Brain pericyte (primary cell): ENCODE data around the gene PARD3B.

Experiments
- DNase-seq: peaks from one replicate; pipeline ENCODE4 v3.0.0-alpha.2; 2012; ENCODE audit warnings: low read depth, low spot score

The PARD3B gene

DNA sequence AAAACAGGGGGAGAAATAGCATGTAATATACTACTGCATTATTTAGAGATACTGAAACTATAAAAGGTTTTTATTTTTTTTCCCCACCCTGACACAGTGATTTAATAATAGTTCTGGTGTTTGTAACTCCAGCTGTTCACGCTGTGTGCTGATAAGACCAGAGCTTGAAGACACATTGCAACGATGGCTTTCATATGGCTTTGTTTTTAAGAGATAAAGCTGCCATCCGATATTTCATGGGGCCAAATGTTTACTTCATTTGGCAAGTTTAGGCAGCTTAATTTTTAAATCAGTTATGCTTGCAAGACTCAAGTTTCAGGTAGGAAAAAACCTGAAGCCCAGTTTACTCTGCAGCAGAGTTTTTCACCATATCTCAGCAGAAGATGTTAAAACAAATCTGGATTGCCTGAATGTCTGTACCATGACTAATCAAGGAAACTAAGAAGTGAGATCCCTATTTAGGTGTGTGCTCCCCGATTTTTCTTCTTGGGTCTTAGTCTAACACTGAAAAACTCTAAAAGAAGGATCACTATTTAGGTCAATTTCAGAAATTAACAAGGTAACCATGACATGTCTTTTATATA is 508.6 kb downstream of the PARD3B start:
- no peak for DNase-seq

DNA sequence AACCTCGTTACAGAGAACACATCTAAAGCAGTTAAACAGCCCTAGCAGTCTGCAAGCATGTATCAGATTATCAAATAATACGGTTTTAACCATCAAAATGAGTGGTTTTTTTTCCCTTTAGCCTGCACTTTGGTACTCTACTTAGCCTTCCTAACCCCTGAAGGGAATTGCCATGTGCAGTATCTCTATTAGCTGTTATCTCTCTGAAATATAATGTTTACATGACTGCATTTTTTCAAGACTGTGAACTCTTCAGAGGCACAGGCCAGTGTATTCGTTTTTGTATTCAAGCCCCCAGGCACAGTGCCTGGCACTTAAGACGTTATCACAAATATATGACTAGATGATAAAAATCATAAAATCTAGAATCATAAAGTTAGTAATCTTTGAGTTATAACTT is 509.5 kb downstream of the PARD3B start:
- no peak for DNase-seq

DNA sequence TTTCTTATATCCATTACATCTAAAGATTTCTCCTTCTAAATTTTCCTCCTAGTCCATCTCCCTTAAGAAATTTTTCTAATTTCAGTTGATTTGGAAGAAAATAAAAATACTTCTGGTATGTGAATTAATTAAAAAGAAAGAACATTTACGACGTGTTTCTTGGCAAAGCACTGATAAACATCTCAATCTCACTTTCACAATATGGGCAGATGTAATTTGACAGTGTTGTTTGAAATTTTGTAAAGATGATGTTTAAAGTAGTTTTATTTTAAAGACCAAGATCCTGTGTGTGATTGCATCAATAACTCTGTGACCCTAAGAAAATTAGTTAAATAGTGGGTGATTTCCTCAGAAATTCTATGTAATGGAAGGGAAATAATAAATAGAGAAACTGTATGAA is 510.0 kb downstream of the PARD3B start:
- no peak for DNase-seq

DNA sequence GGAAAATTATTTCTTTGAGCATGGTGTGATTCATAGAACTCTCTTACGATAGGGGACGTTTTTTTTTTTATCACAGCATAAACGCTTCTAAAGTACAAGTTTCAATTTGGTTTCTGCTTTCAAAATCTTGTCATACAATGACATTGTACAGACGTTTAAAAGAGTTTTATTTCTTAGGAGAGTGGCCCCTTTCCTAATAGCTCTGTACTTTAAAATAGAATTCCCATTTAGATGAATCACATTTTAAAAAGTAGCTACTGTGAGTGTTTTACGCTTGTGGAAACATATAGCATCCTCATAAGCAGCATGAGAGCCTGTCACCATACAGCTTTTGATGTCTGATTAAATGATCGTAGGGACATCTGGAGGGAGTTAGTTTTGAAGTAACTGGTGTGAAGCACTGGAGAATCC is 510.9 kb downstream of the PARD3B start:
- no peak for DNase-seq

DNA sequence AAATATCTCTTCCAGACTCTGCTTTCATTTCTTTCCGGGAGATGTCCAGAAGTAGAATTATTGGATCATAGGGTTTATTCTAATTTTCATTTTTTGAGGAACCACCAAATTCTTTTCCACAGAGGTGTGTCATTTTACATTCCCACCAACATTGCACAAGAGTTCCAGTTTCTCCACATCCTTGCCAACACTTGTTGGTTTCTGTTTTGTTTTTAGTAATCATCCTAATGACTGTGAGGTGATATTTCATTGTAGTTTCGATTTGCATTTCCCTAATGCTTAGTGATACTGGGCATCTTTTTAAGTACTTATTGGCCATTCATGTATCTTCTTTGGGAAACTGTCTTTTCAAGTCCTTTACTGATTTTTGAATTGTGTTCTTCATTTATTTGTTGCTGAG is 513.1 kb downstream of the PARD3B start:
- DNase-seq = no peak

DNA sequence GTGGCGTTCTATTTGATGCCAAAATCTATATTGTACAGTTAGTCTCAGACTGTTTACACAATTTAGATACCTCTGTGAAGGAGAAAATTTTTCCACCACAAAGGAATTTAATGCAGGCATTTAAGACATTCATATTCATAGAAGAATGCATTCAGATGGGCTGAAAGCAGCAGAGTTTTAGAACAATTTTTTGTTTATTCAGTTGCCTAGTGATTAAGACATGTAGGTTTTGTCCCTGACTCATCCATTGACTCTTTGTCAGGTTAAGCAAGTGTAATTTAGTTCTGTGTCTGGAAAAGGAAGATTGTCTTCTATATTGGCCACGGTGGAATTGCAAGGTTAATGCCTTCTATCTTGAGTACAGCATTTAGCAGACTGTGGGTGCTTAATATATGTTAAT is 515.0 kb downstream of the PARD3B start:
- no peak for DNase-seq

DNA sequence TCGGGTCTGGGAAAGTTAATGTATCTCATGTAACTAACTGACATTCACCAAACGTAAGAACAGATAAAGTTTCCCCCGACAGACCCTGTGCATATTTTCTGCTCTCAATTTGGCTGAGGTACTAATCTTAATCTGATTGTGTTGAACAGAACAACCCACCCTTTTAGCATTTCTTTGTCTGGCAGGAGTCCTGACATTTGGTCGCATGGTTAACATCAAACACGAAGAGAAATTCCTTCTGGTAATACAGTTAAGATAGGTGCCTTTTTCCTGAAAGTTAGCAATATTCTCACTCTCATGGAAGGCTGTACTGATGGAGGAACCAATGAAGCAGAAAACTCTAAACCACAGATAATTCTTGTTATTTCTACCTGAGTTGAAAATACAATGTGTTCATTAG is 520.8 kb downstream of the PARD3B start:
- DNase-seq = no peak

DNA sequence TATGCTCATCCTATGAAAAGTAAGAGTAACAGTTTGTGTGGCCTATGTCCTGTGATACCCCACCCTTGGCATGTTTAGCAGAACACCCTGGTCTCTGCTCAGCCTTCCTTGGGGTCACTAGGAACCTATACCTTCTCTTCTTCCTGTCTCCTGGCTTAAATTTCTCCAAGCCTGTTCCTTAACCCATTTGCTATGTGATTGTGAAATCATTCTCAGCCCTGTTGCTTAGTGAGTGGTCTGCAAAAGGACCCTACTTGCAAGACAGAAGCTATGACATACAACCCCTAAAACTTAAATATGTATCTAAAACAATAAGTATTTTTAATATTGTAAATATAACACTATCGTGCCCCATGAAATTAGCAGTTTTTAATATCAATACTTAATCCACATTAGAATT is 524.7 kb downstream of the PARD3B start:
- no peak for DNase-seq

DNA sequence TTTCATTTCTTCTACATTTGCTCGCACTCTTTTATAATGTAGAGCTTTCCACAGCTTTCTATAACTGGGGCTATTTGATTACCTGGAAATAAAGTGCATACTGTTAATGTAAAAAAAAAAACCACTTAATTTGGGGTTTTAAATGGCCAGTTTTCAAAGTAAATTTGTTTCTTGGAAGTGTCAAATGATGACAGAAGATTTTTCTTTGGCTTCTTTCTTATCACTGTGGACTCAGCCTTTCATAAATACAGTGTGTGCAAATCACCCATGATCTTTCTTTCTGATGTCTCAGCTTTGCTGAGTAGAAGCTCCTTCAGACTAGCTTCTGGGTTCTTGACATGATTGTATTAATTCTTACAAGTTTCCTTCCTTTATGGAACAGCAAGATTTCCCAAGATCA is 525.6 kb downstream of the PARD3B start:
- no peak for DNase-seq

DNA sequence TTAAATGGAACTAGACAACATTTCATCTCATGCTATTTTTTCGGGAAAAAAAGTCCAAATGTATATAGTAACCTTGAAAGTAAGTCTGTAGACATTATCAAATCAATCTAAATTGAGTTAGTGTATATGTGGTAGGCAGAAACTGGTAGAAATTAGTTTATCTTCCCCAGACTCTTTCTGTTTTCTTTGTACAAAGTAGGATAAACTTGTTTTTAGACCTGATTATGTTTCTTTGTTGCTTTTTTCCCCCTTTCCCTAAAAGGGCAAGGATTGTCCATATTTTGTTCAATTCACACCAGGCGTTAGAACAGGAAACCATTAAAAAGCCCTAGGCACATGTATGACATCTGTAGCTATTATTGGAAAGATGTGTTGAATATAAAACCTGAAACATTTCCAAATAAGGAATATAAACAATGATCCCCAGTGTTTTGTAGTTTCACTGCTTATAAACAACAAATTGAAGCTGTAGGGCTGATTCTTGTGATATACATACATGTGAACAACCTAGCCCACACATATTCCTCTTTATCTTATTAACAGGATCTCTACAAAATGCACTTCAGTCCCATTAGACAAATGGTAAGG is 528.3 kb downstream of the PARD3B start:
- no peak for DNase-seq

DNA sequence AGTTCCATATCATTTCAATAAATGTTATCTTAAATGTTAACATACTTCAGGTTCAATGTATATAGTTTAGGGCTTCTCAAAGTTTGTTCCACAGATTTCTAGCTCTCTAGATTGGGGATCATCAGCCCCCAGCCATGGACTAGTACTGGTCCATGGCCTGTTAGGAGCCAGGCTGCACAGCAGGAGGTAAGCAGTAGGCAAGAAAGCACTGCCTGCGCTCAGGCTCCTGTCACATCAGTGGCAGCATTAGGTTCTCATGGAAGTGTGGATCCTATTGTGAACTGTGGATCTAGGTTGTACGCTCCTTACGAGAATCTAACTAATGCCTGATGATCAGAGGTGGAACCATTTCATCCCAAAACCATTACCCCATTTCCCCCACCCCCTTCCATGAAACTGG is 531.1 kb downstream of the PARD3B start:
- DNase-seq = no peak

DNA sequence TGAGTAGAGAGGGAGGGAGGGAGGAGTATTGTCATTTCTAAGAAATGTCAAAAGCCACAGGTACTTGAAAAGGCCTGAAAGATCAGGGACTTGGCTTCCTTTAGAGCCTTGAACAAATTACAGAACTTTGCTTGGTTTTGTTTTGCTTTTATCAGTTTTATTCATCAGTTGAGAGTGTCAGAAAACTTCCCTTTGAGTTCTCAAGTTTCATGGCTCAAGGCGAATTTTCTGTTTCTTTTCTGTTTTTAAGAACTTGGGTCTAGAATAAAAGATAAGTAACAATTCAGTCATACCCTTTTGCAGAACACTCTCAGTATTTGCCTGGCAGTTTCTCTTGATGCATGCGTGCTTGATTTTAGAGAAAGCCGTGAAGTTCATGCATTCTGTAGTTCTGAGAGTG is 531.9 kb downstream of the PARD3B start:
- no peak for DNase-seq

DNA sequence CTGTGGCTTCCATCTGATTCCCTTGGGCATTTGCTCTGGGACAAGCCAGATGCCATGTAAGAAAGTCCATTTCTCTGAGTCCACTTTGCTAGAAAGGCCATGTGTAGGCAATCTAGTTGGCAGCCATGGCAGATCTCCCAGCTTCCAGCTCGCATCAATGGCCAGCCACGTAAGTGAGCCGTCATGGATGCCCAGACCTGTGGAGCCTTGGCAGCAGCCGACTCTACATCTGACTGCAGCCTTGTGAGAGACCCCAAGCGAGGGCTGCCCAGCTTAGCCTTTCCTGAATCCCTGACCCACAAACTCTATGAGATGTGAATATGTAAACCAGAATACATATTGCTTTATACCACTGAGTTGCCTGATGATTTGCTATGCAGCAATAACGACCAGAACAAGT is 533.5 kb downstream of the PARD3B start:
- no peak for DNase-seq

DNA sequence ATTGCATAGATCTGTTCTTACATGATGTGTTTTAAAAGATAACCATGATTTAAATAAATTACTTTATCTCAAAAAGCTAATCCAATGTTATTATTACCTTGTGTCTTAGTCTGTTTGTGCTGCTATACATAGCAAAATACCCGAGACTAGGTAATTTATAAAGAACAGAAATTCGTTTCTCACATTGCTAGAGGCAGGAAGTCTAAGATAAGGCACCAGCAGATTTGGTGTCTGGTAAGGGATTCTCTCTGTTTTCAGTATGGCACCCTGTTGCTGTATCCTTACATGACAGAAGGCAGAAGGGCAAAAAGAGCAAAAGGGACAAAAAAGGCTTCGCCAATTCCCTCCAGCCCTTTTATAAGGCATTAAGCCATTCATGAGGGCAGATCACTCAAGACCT is 533.9 kb downstream of the PARD3B start:
- no peak for DNase-seq

DNA sequence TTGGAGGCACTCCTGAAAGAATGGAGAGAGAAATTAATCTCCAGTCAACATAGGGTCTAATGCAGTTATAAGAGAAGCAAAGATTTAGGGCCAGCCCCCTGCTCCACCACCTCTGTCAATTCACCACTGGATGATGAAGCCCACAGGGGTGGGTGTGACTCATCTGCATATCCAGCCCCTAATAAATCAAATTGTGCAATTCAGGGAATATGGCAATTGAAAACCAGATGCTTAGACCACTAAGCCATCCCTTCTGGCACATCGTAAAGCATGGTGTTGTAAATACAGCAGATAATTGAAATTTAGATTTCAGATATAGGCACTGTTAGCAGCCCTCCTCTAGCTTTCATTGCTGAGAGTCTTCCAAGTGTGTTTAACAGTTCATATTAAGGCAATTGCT is 541.4 kb downstream of the PARD3B start:
- DNase-seq = no peak

DNA sequence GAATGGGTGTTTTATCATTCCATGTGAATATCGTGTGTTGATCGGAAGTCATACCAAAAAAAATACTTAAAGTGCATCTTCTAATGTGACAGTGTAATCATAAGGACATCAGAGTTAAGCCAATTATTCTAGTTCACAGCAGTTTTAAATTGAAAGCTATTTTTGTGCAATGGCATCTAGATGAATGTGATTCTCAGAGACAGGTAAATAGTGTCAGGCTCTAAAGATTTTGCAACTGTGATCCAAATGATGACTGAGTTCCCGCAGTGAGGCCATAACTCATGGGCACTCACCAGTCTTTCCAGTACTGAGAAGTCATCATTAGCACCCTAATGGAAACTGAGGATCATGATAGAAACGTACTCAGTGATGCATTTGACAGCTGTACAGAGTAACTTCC is 542.6 kb downstream of the PARD3B start:
- no peak for DNase-seq

DNA sequence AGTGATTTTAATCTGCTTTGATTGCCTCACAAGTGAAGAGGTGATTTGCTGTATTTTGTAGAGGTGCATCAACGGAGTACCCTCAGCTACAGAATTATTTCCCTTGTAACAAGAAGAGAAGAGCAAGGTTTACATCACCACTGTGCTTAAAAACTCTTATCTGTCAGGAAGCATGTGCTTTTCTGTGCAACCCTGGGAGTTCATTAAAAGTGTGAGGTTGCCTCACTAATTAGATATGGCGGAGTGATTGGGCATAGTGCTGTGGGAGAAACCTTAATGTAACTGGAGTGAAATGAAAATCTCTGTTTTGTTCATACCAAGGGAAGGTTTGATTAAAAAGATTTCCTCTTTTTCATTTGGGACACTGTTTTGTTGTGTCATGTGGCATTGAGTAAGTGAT is 544.7 kb downstream of the PARD3B start:
- no peak for DNase-seq

DNA sequence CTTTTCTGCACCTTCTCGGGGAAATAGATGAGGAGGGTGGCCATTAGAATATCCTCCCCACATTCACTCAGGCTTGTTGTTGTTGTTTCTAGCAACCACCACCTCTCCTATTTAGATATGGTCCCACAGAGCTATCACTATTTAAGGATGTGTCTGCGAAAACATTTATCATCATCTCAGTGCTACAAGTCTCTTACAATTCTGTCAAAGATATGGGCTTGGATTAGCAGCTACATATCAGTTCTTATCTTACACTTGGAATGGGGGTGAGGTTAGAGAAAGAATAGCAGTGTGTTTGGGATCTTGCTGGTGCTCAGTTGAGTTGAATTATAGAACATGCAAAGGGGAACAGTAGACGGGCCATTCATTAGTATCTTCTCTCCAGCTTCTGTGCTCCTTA is 546.1 kb downstream of the PARD3B start:
- DNase-seq = no peak

DNA sequence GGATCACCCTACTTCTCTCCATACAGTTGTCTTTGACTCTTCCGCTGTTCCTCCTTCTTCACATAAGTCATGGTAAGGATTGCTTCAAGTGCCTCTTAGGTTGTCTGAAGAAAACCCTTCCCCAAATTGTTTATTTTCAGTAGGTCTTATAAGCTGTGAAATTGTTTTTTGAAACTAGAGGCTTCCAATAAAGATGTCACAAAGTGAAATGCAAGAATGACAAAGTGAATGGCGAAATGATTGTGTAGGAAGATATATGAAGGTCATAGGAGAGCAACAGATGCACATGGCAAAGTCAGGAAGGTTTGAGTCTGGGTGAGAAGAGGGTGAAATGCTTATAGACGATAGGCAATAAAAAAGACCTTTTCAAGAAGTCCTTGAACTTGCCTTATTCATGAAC is 548.8 kb downstream of the PARD3B start:
- DNase-seq = no peak

DNA sequence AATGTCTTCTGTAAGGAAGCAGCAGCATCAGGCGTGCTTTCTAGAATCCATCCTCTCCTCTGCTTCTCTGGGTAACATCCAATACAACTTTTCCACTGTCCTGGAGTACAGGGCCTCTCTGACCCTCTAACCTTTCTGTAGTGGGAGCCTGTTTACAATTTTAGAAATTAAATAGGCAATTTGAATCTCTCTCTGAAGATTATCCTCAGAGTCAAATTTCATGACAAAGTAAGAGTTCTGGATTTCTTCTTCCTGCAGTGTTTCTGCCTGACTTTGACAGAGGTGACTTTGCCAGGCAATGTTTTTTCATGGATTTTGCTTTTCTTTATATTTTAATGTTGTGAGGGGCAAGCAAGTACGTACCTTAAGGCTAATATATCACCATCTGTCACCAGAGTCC is 558.4 kb downstream of the PARD3B start:
- no peak for DNase-seq

DNA sequence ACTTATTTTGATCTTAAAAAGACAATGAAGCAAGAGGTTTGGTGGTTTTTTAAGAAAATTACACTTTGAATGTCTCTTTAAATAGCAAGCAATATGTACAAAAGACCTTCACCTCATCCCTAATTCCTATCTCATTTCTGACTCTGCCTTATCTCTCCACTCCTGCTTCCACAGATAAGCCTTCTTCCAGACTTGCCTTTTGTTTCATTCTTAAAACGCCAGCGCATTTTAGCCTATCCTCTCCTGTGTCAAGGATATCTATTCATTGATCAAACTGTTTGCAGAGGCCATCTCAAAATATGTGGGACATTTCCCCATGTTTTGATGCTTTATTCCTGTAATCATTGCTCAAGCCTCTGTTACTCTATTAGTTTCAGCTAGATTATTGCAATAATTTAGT is 562.5 kb downstream of the PARD3B start:
- DNase-seq = no peak

DNA sequence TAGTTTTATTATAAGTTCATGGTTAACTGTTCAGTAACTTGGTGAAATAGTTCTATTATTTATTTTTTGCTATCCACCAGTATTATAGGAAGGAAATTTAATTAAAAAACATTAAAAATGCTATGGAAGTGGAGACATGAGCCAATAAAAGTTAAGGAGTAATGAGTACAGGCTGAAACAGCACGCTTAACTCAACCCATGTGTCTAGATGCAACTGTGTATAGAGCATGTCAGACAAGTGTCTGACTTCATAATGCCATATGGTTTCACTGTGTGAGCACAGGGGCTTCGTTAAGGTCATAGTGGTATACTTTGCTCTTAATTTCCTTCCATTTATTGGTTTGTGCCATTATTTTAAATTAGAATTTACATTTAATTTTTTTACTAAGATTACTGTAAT is 570.2 kb downstream of the PARD3B start:
- DNase-seq = no peak

DNA sequence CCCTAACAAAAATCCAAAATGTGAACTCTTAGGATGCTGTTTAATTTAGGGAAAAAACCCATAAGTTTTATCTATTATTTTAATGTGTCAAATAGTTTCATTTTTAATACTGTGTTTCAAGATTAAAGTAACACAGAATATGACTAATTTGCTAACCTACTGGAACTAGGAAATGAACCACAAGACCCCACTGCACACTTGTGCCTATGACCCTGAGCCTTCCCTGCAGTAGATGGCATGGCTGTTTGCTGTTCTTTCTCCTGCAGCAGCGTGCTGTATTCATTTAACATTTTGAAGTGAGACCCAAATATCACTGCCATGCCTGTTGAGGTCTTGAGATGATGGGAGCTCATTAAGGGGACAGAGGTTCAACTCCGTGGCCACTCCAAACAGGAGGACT is 571.9 kb downstream of the PARD3B start:
- DNase-seq = no peak

DNA sequence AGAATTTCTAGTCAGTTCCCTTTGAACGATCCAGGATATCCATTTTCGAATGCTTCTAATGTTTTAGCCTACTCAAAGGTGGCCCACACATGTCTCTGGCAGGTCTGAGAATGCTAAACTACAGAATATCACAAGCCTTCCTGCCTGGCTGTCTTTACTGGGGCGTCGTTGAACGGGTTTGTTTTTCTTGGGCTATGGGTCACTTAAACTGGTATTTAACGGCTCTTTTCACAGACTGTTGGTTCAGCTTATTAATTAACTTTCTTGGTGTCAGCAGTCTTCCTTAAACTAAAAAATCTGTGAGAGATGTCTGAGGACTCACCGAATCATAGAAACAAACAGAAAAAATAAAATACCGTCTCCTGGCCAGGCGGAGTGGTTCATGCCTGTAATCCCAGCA is 573.9 kb downstream of the PARD3B start:
- no peak for DNase-seq
